OCI-LY7 (cell line): ENCODE measurements around the gene FAM168B. TPM values are rescaled to one million over a fixed set of nuclear protein-coding genes. Genes with fewer than 3 reads are reported as not detected.

Experiments
- BruUV-seq: library from RNA; stranded (reverse); fragments of 400-500 nt; replicated peaks from 2 replicates; lab custom pipeline; 2021; lab: Mats Ljungman, UMichigan
- CTCF ChIA-PET: fragments of 300-600 bp; sonication (Branson Sonifier 250); formaldehyde crosslinking; loops from one replicate; lab custom pipeline; 2022; ENCODE audit warnings: antibody characterized with exemption; ENCODE audit not compliant: unreplicated experiment; lab: Charles Lee
- POLR2A ChIA-PET: fragments of 300-600 bp; sonication (Branson Sonifier 250); formaldehyde crosslinking; loops from one replicate; lab custom pipeline; 2022; ENCODE audit warnings: antibody characterized with exemption; lab: Charles Lee
- DNase-seq: peaks from one replicate; pipeline ENCODE4 v3.0.0-alpha.2; 2015; ENCODE audit warnings: low spot score
- H2AFZ ChIP-seq: fragments of 200-600 bp; sonication (generic), shearing (Covaris generic); 2 replicates; pipeline ENCODE4 v1.6.1; 2014; ENCODE audit warnings: mild to moderate bottlenecking, antibody characterized with exemption, low read length, moderate library complexity
- H3K27ac ChIP-seq: fragments of 200-600 bp; sonication (generic); 2 replicates; pipeline ENCODE4 v1.5.1; 2014; ENCODE audit warnings: mixed run types, low read depth, mild to moderate bottlenecking, moderate library complexity, low read length, inconsistent platforms; ENCODE audit not compliant: poor library complexity, severe bottlenecking
- H3K36me3 ChIP-seq: fragments of 200-600 bp; sonication (generic); 2 replicates; pipeline ENCODE4 v1.6.1; 2014; ENCODE audit warnings: mild to moderate bottlenecking, antibody characterized with exemption, low read length, moderate library complexity, mixed read lengths; ENCODE audit not compliant: insufficient read depth
- H3K4me1 ChIP-seq: fragments of 200-600 bp; sonication (generic); 2 replicates; pipeline ENCODE4 v1.5.1; 2014; ENCODE audit warnings: mild to moderate bottlenecking, low read length; ENCODE audit not compliant: insufficient read depth, poor library complexity, severe bottlenecking
- H3K4me2 ChIP-seq: fragments of 200-600 bp; sonication (generic); 2 replicates; pipeline ENCODE4 v1.6.1; 2014; ENCODE audit warnings: mild to moderate bottlenecking, low read length
- H3K4me3 ChIP-seq: fragments of 200-600 bp; sonication (generic); 2 replicates; pipeline ENCODE4 v1.5.1; 2014; ENCODE audit warnings: mild to moderate bottlenecking, low read depth, low read length; ENCODE audit not compliant: poor library complexity, severe bottlenecking
- H3K79me2 ChIP-seq: fragments of 200-600 bp; sonication (generic); 2 replicates; pipeline ENCODE4 v1.6.1; 2016; ENCODE audit warnings: low read depth, mild to moderate bottlenecking, low read length, moderate library complexity, mixed read lengths; ENCODE audit not compliant: insufficient read depth
- H3K9me2 ChIP-seq: fragments of 200-600 bp; sonication (generic); 2 replicates; pipeline ENCODE4 v1.6.1; 2016; ENCODE audit warnings: mild to moderate bottlenecking, low read length, mixed read lengths; ENCODE audit not compliant: insufficient read depth
- H3K9me3 ChIP-seq: fragments of 200-600 bp; sonication (generic); 2 replicates; pipeline ENCODE4 v1.6.1; 2014; ENCODE audit warnings: mild to moderate bottlenecking, mixed run types, low read length, mixed read lengths
- H4K20me1 ChIP-seq: fragments of 200-600 bp; sonication (generic); 2 replicates; pipeline ENCODE4 v1.6.1; 2014; ENCODE audit warnings: mild to moderate bottlenecking, antibody characterized with exemption, low read length, moderate library complexity, mixed read lengths; ENCODE audit not compliant: insufficient read depth
- EZH2phosphoT487 ChIP-seq: fragments of 200-600 bp; sonication (generic); IDR thresholded peaks from 2 replicates; pipeline ENCODE4 v1.6.1; 2018; ENCODE audit warnings: low read depth, borderline replicate concordance, mild to moderate bottlenecking, mixed run types, antibody characterized with exemption, low read length, moderate library complexity, mixed read lengths
- intact Hi-C: fragments of 100-400 bp; cut with micrococcal nuclease; formaldehyde crosslinking; loops from one replicate; pipeline ENCODE4 v1.10.0; 2022; ENCODE audit not compliant: unreplicated experiment
- total RNA-seq, 2 experiments: library from RNA; depleted of rRNA in 1 of 2; stranded (reverse); fragments of >200 nt in 1 of 2; shearing (Covaris generic) in 1 of 2; gene quantifications; 2 replicates each; pipeline ENCODE4 v1.2.3, GENCODE V29; 2014 to 2022
- TF ChIP-seq, protein P1 (sequence below): fragments of 200-600 bp; sonication (generic); conservative IDR thresholded peaks from 2 replicates; pipeline ENCODE4 v1.5.1; 2014; ENCODE audit warnings: mild to moderate bottlenecking, antibody characterized with exemption, low read length, moderate library complexity, mixed read lengths

The FAM168B gene
- total RNA-seq, 2 experiments from 2014 or later: 53.6 to 85.3 TPM

DNA sequence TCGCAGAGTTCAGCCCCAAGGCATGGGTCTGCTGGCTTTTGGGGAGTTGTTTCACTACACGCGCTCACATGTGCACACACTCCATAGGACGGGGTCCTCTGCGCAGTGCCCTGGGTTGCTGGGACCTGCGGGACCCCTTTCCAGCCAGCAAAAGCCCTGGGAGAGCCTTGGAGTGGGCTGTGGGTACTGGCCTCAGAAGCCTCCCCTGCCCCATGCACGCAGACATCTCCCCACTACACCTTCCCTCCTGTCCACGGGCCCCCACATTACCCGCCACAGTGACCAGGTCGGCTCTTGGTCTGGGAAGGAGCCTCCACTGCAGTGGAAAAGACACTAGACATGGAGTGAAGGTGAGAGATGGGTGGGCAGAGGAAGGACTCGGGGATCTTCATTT is 48.5 kb downstream of the FAM168B start:
- no peak overlapping the region for H2AFZ ChIP-seq
- peaks cover 8% of the 10 kb centered on the region for H3K4me1 ChIP-seq
- H3K27ac ChIP-seq: no peak overlapping the region
- no peak overlapping the region for H3K4me3 ChIP-seq
- no TSS peak for BruUV-seq
- ChIA-PET CTCF (no interaction called here), POLR2A (no interaction called here)
- intact Hi-C loops: no loop called here
- no peaks in the 10 kb centered on the region for H3K79me2 ChIP-seq
- H3K9me3 ChIP-seq: no peaks in the 10 kb centered on the region
- no peak overlapping the region for H3K4me2 ChIP-seq
- no peaks in the 10 kb centered on the region for H3K9me2 ChIP-seq
- DNase-seq: no peak
- TF ChIP-seq, protein P1, sequence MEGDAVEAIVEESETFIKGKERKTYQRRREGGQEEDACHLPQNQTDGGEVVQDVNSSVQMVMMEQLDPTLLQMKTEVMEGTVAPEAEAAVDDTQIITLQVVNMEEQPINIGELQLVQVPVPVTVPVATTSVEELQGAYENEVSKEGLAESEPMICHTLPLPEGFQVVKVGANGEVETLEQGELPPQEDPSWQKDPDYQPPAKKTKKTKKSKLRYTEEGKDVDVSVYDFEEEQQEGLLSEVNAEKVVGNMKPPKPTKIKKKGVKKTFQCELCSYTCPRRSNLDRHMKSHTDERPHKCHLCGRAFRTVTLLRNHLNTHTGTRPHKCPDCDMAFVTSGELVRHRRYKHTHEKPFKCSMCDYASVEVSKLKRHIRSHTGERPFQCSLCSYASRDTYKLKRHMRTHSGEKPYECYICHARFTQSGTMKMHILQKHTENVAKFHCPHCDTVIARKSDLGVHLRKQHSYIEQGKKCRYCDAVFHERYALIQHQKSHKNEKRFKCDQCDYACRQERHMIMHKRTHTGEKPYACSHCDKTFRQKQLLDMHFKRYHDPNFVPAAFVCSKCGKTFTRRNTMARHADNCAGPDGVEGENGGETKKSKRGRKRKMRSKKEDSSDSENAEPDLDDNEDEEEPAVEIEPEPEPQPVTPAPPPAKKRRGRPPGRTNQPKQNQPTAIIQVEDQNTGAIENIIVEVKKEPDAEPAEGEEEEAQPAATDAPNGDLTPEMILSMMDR: no peak
- TF ChIP-seq EZH2phosphoT487: no peak
- peaks cover 31% of the 10 kb centered on the region for H3K36me3 ChIP-seq
- peaks cover 4% of the 10 kb centered on the region; the same call in 1 of the 2 replicates for H4K20me1 ChIP-seq

- Histone ChIP-seq H3K36me3 (peaks cover 26% of the 10 kb centered on the region), H2AFZ (no peak overlapping the region), H3K9me2 (no peaks in the 10 kb centered on the region), H4K20me1 (no peaks in the 10 kb centered on the region), H3K9me3 (no peaks in the 10 kb centered on the region), H3K4me2 (no peak overlapping the region), H3K4me1 (peaks cover 2% of the 10 kb centered on the region), H3K27ac (no peak overlapping the region), H3K79me2 (no peaks in the 10 kb centered on the region), H3K4me3 (no peak overlapping the region)
- BruUV-seq: no TSS peak
- no peak for DNase-seq
- POLR2A ChIA-PET: no interaction called here
- no peak for TF ChIP-seq EZH2phosphoT487
- TF ChIP-seq, protein P1: no peak
- CTCF ChIA-PET: no interaction called here
- intact Hi-C loops: no loop called here
These were observed 49.0 kb downstream of the FAM168B start for GRCh38 chr2:131044075-131044756.
